BLaER1 treated with 17β-estradiol and CSF1 and Interleukin-3, amounts not matched to agents 10 nM and 100 nM (cell line): Measurements from ENCODE around the gene SLC1A2.

ENCODE experiments used
- H3K27ac ChIP-seq, 11 experiments: shearing (Covaris generic); formaldehyde crosslinking; 2 replicates each; pipeline ENCODE4 v1.8.1; 2022
- H3K27me3 ChIP-seq, 11 experiments: shearing (Covaris generic); formaldehyde crosslinking; 2 replicates each; pipeline ENCODE4 v1.8.1; 2022
- H3K36me3 ChIP-seq, 11 experiments: shearing (Covaris generic); formaldehyde crosslinking; 2 replicates each; pipeline ENCODE4 v1.8.1; 2022
- H3K4me1 ChIP-seq, 10 experiments: shearing (Covaris generic); formaldehyde crosslinking; 2 replicates each; pipeline ENCODE4 v1.8.1; 2022
- H3K4me2 ChIP-seq, 11 experiments: shearing (Covaris generic); formaldehyde crosslinking; 2 replicates each; pipeline ENCODE4 v1.8.1; 2022
- H3K4me3 ChIP-seq, 10 experiments: shearing (Covaris generic); formaldehyde crosslinking; 2 replicates each; pipeline ENCODE4 v1.8.1; 2022
- H3K9ac ChIP-seq, 11 experiments: shearing (Covaris generic); formaldehyde crosslinking; 2 replicates each; pipeline ENCODE4 v1.8.1; 2022
- H3K9me3 ChIP-seq, 11 experiments: shearing (Covaris generic); formaldehyde crosslinking; replicated peaks in 1 of 11; 2 replicates each; pipeline ENCODE4 v1.8.1; 2022
- H4K20me1 ChIP-seq, 11 experiments: shearing (Covaris generic); formaldehyde crosslinking; 2 replicates each; pipeline ENCODE4 v1.8.1; 2022
- Cebpa-rat ChIP-seq, 11 experiments: shearing (Covaris generic); IDR thresholded peaks; 2 replicates each; pipeline ENCODE4 v1.8.1; 2022

SLC1A2 gene

GRCh38 chr11:35234460-35235156 lies 184.8 kb downstream of the SLC1A2 start:
- no peak for TF ChIP-seq Cebpa-rat (IDR thresholded peaks at IDR 0.05)
- Histone ChIP-seq H3K9ac (no peak overlapping the region), H4K20me1 (no peaks in the 10 kb centered on the region), H3K4me2 (peak overlapping the region in 1 of 11 experiments; percentile 71; a peak in 1 of 22 replicates), H3K4me1 (peaks cover 0 to 55% (median 15%) of the 10 kb centered on the region in 10 experiments; a peak in 16 of 20 replicates), H3K36me3 (peaks cover 21 to 37% (median 32%) of the 10 kb centered on the region in 11 experiments), H3K4me3 (no peak overlapping the region), H3K27me3 (no peaks in the 10 kb centered on the region), H3K27ac (no peak overlapping the region), H3K9me3 (peaks cover 0 to 21% (median 7%) of the 10 kb centered on the region in 11 experiments; a peak in 11 of 22 replicates)

GRCh38 chr11:35233518-35233917 lies 185.8 kb downstream of the SLC1A2 start:
- no peak for TF ChIP-seq Cebpa-rat (IDR thresholded peaks at IDR 0.05)
- Histone ChIP-seq H3K4me1 (peaks cover 0 to 51% (median 15%) of the 10 kb centered on the region in 10 experiments; a peak in 16 of 20 replicates), H3K36me3 (peaks cover 32 to 48% (median 43%) of the 10 kb centered on the region in 11 experiments), H3K27ac (no peak overlapping the region), H4K20me1 (peaks cover 0 to 9% (median 0%) of the 10 kb centered on the region in 11 experiments; a peak in 1 of 22 replicates), H3K4me3 (no peak overlapping the region), H3K9me3 (peaks cover 0 to 27% (median 7%) of the 10 kb centered on the region in 11 experiments; a peak in 13 of 22 replicates), H3K27me3 (no peaks in the 10 kb centered on the region), H3K4me2 (peak overlapping the region in 2 of 11 experiments; percentile 30 to 45; a peak in 3 of 22 replicates), H3K9ac (no peak overlapping the region)

- H3K4me2 ChIP-seq, result peak overlapping the region in 2 of 11 experiments; percentile 30 to 45; a peak in 4 of 22 replicates
- peaks cover 0 to 9% (median 0%) of the 10 kb centered on the region in 11 experiments; a peak in 1 of 22 replicates for H4K20me1 ChIP-seq
- H3K4me1 ChIP-seq, result peaks cover 0 to 55% (median 17%) of the 10 kb centered on the region in 10 experiments; a peak in 16 of 20 replicates
- no peak overlapping the region for H3K9ac ChIP-seq
- peaks cover 36 to 52% (median 48%) of the 10 kb centered on the region in 11 experiments for H3K36me3 ChIP-seq
- H3K27me3 ChIP-seq, result no peaks in the 10 kb centered on the region
- peaks cover 0 to 27% (median 7%) of the 10 kb centered on the region in 11 experiments; a peak in 13 of 22 replicates for H3K9me3 ChIP-seq
- H3K27ac ChIP-seq, result no peak overlapping the region
- no peak overlapping the region for H3K4me3 ChIP-seq
- no peak for TF ChIP-seq Cebpa-rat (IDR thresholded peaks at IDR 0.05)
Observed at GRCh38 chr11:35232891-35233330, 186.4 kb downstream of the SLC1A2 start.

GRCh38 chr11:35231076-35231860 lies 188.1 kb downstream of the SLC1A2 start:
- H3K27me3 ChIP-seq, result no peaks in the 10 kb centered on the region
- no peak for TF ChIP-seq Cebpa-rat (IDR thresholded peaks at IDR 0.05)
- H3K36me3 ChIP-seq, result peaks cover 50 to 68% (median 64%) of the 10 kb centered on the region in 11 experiments
- peaks cover 0 to 41% (median 10%) of the 10 kb centered on the region in 11 experiments; a peak in 14 of 22 replicates for H3K9me3 ChIP-seq
- no peak overlapping the region for H3K4me3 ChIP-seq
- peaks cover 0 to 9% (median 0%) of the 10 kb centered on the region in 11 experiments; a peak in 1 of 22 replicates for H4K20me1 ChIP-seq
- H3K27ac ChIP-seq, result no peak overlapping the region
- H3K4me2 ChIP-seq, result no peak overlapping the region
- H3K9ac ChIP-seq, result no peak overlapping the region
- H3K4me1 ChIP-seq, result peaks cover 0 to 55% (median 20%) of the 10 kb centered on the region in 10 experiments; a peak in 14 of 20 replicates

GRCh38 chr11:35230388-35230787 lies 189.0 kb downstream of the SLC1A2 start:
- Histone ChIP-seq H4K20me1 (peaks cover 0 to 9% (median 0%) of the 10 kb centered on the region in 11 experiments; a peak in 1 of 22 replicates), H3K4me1 (peaks cover 0 to 55% (median 13%) of the 10 kb centered on the region in 10 experiments; a peak in 12 of 20 replicates), H3K9me3 (peaks cover 0 to 45% (median 10%) of the 10 kb centered on the region in 11 experiments; a peak in 14 of 22 replicates), H3K27ac (no peak overlapping the region), H3K9ac (no peak overlapping the region), H3K36me3 (peaks cover 59 to 77% (median 73%) of the 10 kb centered on the region in 11 experiments), H3K4me2 (no peak overlapping the region), H3K27me3 (no peaks in the 10 kb centered on the region), H3K4me3 (no peak overlapping the region)
- no peak for TF ChIP-seq Cebpa-rat (IDR thresholded peaks at IDR 0.05)

- Histone ChIP-seq H4K20me1 (peaks cover 0 to 9% (median 0%) of the 10 kb centered on the region in 11 experiments; a peak in 1 of 22 replicates), H3K36me3 (peaks cover 80 to 98% (median 94%) of the 10 kb centered on the region in 11 experiments), H3K4me2 (peak overlapping the region in 3 of 11 experiments; percentile 6 to 59 (median 59); a peak in 5 of 22 replicates), H3K27me3 (no peaks in the 10 kb centered on the region), H3K9me3 (peaks cover 0 to 45% (median 7%) of the 10 kb centered on the region in 11 experiments; a peak in 13 of 22 replicates), H3K4me3 (no peak overlapping the region), H3K27ac (peak overlapping the region in 7 of 11 experiments; percentile 3 to 79 (median 26); a peak in 11 of 22 replicates), H3K9ac (no peak overlapping the region; a peak in 1 of 22 replicates), H3K4me1 (peaks cover 0 to 54% (median 13%) of the 10 kb centered on the region in 10 experiments; a peak in 12 of 20 replicates)
- TF ChIP-seq Cebpa-rat (IDR thresholded peaks at IDR 0.05), result no peak
Observed at GRCh38 chr11:35228328-35228725, 191.0 kb downstream of the SLC1A2 start.

- Histone ChIP-seq H3K4me2 (peak overlapping the region in 7 of 11 experiments; percentile 9 to 59 (median 58); a peak in 12 of 22 replicates), H3K9me3 (peaks cover 0 to 45% (median 1%) of the 10 kb centered on the region in 11 experiments; a peak in 12 of 22 replicates), H3K27ac (peak overlapping the region in 8 of 11 experiments; percentile 5 to 79 (median 52); a peak in 15 of 22 replicates), H3K27me3 (no peaks in the 10 kb centered on the region), H3K36me3 (peaks cover 86 to 100% (median 98%) of the 10 kb centered on the region in 11 experiments), H3K4me1 (peaks cover 0 to 48% (median 13%) of the 10 kb centered on the region in 10 experiments; a peak in 12 of 20 replicates), H3K4me3 (no peak overlapping the region), H3K9ac (peak overlapping the region in 2 of 11 experiments; percentile 21 to 49; a peak in 4 of 22 replicates), H4K20me1 (peaks cover 0 to 9% (median 0%) of the 10 kb centered on the region in 11 experiments; a peak in 1 of 22 replicates)
- TF ChIP-seq Cebpa-rat (IDR thresholded peaks at IDR 0.05), result peak in 4 of 11 experiments; percentile 37 to 82 (median 58); a peak in 5 of 22 replicates
Observed at GRCh38 chr11:35227576-35228327, 191.6 kb downstream of the SLC1A2 start.
